ENCODE data around the gene STXBP5.

STXBP5 gene

DNA sequence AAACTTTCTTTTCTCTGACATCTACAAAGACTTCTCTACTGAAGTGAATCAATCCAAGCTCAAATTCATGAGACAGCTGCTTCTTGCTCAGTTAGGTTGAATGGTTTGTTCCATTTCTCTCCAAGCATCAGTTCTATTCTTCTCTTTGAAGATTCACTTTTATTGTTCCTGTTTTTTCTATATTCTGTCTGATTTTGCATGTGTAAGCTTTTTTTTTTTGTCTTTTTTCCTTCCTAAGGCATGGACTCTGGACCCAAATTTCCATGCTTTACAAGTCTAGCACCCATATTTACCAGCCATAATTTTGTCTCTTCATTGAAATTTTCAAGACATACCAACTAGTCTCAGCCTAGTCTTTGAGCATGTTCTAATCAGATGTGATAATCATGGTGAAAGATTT, 25.9 kb upstream of the STXBP5 start:
- DNase-seq (ENCODE audit: low read depth in 2 of 2): no peak

- DNase-seq (ENCODE audit: low read depth in 2 of 2): no peak
Observed at GRCh38 chr6:147179809-147180208, 24.4 kb upstream of the STXBP5 start.

DNA sequence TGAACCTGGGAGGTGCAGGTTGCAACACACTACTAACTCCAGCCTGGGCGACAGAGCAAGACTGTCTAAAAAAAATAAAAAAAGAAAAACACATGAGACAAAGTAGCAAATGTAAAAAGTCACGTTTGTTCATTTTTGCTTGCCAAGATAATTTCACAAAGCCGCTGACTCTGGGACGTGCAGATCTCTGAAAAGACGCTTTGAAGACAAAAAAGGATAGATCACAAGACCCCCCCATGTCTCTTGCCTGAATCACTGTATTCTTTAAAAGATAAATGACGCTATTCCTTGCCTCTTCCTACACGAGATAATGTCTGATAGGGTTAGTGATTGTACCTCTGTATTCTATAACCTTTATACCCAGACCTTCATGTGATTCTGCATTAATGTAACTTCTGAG, 23.3 kb upstream of the STXBP5 start:
- no peak for DNase-seq (ENCODE audit: low read depth in 2 of 2)

DNA sequence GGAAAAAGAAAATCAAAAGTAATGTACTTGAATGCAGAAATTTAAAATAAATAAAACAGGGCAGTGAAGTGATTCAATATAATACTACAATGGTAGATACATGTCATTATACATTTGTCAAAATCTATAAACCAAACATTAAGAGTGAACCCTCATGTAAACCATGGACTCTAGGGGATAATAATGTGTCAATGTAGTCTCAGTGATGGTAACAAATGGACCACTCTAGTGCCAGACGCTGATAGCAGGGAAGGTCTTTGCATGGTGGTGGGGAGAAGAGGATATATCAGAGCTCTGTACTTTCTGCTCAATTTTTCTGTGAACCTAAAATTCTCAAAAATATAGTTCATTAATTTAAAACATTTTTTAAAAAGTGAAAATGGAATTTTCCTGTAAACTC, 19.8 kb upstream of the STXBP5 start:
- no peak for DNase-seq (ENCODE audit: low read depth in 2 of 2)

- no peak for DNase-seq (ENCODE audit: low read depth in 2 of 2)
Observed at GRCh38 chr6:147185216-147185615, 19.0 kb upstream of the STXBP5 start.

- DNase-seq (ENCODE audit: low read depth in 2 of 2): no peak
Observed at GRCh38 chr6:147190556-147190955, 13.7 kb upstream of the STXBP5 start.

DNA sequence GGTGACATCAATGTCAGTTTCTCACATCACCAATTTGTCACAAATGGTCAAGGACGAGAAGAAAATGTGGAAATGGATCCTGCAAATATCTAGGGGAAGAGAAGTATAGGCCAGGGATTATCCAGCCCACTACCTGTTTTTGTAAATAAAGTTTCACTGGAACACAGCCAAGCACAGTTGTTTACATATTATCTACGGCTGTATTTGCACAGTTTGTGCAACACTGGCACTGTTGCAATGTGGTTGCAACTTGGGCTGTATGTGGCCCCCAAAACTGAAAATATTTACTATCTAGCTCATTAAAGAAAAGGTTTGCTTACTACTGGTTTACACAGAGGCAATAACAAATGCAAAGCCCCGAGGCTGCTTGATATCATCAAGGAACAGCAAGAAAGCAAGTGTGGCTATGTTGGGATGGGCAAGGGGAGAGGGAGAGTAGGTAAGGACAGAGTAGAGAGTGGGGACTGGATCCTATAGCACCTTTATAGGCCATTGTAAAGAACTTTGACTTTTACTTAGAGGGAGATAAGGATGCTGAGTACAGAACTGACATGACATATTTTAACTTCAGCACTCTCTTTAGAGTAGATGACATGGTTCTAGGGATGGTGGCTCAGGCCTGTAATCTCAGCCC, 11.8 kb upstream of the STXBP5 start:
- no peak for DNase-seq (ENCODE audit: low read depth in 2 of 2)

GRCh38 chr6:147194652-147195411, 9.4 kb upstream of the STXBP5 start:
- no peak for DNase-seq (ENCODE audit: low read depth in 2 of 2)

DNA sequence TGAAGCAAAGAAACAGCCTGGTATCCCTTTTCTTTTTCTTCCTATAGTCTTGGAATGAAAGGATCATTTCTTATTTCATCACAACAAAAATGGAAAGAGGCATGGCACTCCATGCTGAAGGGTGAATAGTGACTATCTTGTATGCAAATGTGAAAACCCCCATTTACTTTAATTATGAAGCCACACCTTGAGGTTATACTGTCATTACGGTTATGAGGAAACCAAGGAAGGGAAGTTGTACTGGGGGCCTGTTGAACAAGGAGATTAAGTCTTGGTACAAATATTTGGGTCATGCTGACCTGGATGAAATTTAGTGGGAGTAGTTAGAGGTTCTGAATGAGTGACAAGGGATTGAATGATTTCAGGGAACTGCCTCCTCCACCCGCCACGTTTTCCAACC, 8.7 kb upstream of the STXBP5 start:
- no peak for DNase-seq (ENCODE audit: low read depth in 2 of 2)

- no peak for DNase-seq (ENCODE audit: low read depth in 2 of 2)
Observed at GRCh38 chr6:147195987-147196386, 8.2 kb upstream of the STXBP5 start.

DNA sequence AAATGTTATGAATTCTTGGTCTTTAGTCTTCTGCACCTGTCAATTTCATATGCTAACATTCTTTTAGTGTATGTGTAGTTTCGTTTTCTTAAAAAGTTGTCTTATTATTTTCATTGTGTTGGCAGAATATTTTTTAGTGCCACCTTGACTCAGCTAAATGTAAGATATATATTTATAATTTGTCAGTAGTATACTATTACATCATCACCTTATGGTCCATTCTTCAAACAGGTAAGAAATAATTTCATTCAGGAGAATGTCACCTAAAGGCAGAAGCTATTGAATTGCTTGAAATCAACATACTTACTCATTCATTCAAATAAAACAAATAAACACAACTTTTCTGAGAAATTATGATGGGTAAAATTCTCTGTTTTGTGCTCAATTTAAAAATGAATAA, 3.5 kb upstream of the STXBP5 start:
- DNase-seq (ENCODE audit: low read depth in 2 of 2): no peak

GRCh38 chr6:147201885-147202515, 2.2 kb upstream of the STXBP5 start:
- no peak for DNase-seq (ENCODE audit: low read depth in 2 of 2)

DNA sequence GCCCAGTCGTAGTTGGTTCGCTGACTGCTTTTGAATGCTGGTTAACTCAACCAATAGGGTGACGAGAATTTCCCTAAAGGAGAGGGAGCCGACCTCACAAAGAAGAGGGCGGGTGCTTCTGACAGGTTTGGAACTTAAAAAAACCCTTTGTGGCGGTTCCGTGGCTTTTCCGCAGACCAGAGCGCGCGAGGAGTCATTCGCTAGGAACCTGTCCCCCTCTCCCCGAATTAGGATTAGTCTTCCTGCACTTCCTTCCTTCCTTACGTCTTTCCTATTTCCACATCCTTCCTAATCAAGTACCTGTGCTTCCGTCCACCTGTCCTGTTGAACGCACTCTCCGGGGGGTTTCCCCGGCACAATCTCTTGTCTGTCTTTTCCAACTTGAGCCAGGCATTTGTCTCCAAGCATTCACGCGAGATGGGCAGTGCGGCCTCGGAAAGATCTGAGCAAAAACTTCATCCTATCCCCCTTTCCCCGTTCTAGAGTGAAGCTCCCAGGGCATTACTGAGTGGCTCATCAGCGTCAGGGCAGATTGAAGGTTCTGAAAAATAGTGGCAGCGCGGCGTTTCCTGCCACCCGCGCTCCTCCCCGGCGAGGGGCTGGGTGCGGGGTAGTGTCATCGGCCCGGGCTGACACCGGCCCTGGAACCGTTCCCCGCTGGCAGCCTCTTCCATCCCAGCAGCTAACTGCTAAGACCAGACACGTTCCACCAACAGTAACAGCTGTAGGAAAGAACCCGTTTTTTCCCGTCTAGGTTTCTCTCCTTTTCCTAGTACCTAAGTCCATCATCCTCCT, 1.5 kb upstream of the STXBP5 start:
- peak; percentile 94 for DNase-seq (ENCODE audit: low read depth in 2 of 2)

- DNase-seq (ENCODE audit: low read depth in 2 of 2): peak; percentile 52
Observed at GRCh38 chr6:147203311-147204059, 732 bp upstream of the STXBP5 start.

DNA sequence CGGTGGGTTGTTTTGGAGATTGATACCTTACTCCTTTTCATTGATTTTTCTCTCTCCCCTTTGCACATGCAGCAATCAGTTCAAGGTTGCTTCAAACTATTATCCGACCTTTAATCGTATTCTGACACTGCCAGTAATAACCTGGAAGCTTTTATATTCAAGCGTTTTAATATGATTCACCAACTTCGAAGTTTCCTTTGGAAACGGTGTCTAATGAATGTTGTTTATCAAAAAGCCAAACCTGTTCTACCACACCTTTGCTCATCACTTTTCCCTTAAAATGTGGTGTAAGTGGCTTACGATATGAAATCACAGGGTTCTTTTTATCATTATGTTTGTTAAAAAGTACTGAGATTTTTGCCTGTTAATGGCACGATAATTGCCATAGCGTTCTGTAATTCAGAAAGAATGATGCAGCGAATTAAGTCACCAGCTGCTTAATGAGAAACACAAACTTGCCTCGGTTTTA, 660 bp downstream of the STXBP5 start:
- DNase-seq (ENCODE audit: low read depth in 2 of 2): no peak

GRCh38 chr6:147205690-147206600, 1.7 kb downstream of the STXBP5 start:
- no peak for DNase-seq (ENCODE audit: low read depth in 2 of 2)

- no peak for DNase-seq (ENCODE audit: low read depth in 2 of 2)
Observed at GRCh38 chr6:147207351-147207750, 3.1 kb downstream of the STXBP5 start.

GRCh38 chr6:147207837-147208754, 3.9 kb downstream of the STXBP5 start:
- no peak for DNase-seq (ENCODE audit: low read depth in 2 of 2)

GRCh38 chr6:147209762-147210449, 5.7 kb downstream of the STXBP5 start:
- no peak for DNase-seq (ENCODE audit: low read depth in 2 of 2)

Measured in fibroblast of skin of left biceps (primary cell).